ENCODE data around the gene PPP3R2.

GRCh38 chr9:101579711-101580545 lies 14.8 kb downstream of the PPP3R2 start:
- no peak for TF ChIP-seq CTCF (IDR thresholded peaks at IDR 0.05; ENCODE audit: borderline replicate concordance, extremely low read depth, low read length, poor library complexity, severe bottlenecking)
- no peak for TF ChIP-seq EZH2 (IDR thresholded peaks at IDR 0.05; ENCODE audit: borderline replicate concordance, low read depth, low read length, severe bottlenecking)

Measured in DND-41 (cell line).